Measurements from ENCODE around the gene MRPL58. TPM values are rescaled to one million over a fixed set of nuclear protein-coding genes. Genes with fewer than 3 reads are reported as not detected.

MRPL58 gene
- total RNA-seq, 1 donor from 2014 or later, result 52.8 TPM

DNA sequence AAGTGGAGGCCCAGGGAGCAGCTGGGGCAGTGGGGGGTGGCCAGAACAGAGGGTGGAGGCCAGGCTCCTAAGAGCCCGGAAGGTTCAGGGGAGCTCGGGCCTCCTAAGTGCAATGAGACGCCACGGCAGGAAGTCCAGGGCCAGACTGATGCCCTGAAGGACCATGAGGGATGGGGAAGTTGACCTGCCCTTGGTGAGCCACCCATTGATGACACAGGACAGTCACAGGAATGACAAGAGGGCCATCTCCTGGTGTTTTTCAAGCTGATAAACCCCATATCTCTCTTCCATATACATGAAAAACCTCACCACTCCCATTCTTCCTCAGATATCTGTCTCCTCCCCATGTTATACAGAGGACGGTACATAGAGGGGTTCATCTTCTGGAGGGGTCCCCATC lies 5.8 kb upstream of the MRPL58 start:
- no peak for DNase-seq (ENCODE audit: low spot score)
- H4K20me1 ChIP-seq (ENCODE audit: low read depth), result no peaks in the 10 kb centered on the region
- no peaks in the 10 kb centered on the region for H3K36me3 ChIP-seq
- Mint-ChIP-seq H3K9me3 (no peaks in the 10 kb centered on the region), H3K36me3 (peaks cover 13% of the 10 kb centered on the region), H3K4me3 (no peak overlapping the region), H3K27ac (no peak overlapping the region), H3K27me3 (ENCODE audit: insufficient read depth, low read depth) (peaks cover 2% of the 10 kb centered on the region), H3K4me1 (peaks cover 10% of the 10 kb centered on the region)
- H3K4me1 ChIP-seq, result peaks cover 3% of the 10 kb centered on the region
- TF ChIP-seq, protein P1, sequence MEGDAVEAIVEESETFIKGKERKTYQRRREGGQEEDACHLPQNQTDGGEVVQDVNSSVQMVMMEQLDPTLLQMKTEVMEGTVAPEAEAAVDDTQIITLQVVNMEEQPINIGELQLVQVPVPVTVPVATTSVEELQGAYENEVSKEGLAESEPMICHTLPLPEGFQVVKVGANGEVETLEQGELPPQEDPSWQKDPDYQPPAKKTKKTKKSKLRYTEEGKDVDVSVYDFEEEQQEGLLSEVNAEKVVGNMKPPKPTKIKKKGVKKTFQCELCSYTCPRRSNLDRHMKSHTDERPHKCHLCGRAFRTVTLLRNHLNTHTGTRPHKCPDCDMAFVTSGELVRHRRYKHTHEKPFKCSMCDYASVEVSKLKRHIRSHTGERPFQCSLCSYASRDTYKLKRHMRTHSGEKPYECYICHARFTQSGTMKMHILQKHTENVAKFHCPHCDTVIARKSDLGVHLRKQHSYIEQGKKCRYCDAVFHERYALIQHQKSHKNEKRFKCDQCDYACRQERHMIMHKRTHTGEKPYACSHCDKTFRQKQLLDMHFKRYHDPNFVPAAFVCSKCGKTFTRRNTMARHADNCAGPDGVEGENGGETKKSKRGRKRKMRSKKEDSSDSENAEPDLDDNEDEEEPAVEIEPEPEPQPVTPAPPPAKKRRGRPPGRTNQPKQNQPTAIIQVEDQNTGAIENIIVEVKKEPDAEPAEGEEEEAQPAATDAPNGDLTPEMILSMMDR (IDR thresholded peaks at IDR 0.05), result no peak
- no peak for TF ChIP-seq EZH2 (IDR thresholded peaks at IDR 0.05)
- TF ChIP-seq EZH2phosphoT487 (IDR thresholded peaks at IDR 0.05), result no peak
- no peaks in the 10 kb centered on the region for H3K79me2 ChIP-seq (ENCODE audit: low read depth)
- no peaks in the 10 kb centered on the region for H3K9me3 ChIP-seq (ENCODE audit: low read depth)
- no peak overlapping the region for H3K4me2 ChIP-seq
- no peak overlapping the region for H2AFZ ChIP-seq (replicated peaks)
- peaks cover 4% of the 10 kb centered on the region for H3F3A ChIP-seq (ENCODE audit: low read depth)
- no peaks in the 10 kb centered on the region for H3K27me3 ChIP-seq
- H3K4me3 ChIP-seq, result no peak overlapping the region
- H3K27ac ChIP-seq, result no peak overlapping the region
- no peak overlapping the region for H3K9ac ChIP-seq

DNA sequence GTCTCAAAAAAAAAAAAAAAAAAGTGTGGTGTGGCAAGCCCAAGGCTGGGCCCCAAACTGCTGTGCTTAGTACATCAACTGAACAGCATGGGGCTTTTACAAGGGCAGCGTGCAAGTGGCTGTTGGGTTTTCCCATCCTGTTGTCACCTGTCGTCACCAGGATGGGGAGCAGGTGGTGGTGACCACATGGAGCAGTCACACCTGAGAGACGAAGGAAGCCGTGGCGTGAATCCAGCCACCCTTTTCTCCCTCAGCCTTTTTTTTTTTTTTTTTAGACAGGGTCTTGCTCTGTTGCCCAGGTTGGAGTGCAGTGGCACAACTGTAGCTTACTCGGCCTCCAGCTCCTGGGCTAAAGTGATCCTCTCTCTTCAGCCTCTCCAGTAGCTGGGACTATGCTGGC lies 4.1 kb upstream of the MRPL58 start:
- Histone ChIP-seq H3K4me3 (no peak overlapping the region), H3K4me2 (no peak overlapping the region), H3K36me3 (no peaks in the 10 kb centered on the region), H3K27me3 (no peaks in the 10 kb centered on the region), H3F3A (ENCODE audit: low read depth) (peaks cover 15% of the 10 kb centered on the region), H4K20me1 (ENCODE audit: low read depth) (no peaks in the 10 kb centered on the region), H3K9me3 (ENCODE audit: low read depth) (no peaks in the 10 kb centered on the region), H3K79me2 (ENCODE audit: low read depth) (peaks cover 5% of the 10 kb centered on the region), H3K27ac (no peak overlapping the region), H3K4me1 (peaks cover 9% of the 10 kb centered on the region), H3K9ac (no peak overlapping the region), H2AFZ (replicated peaks) (no peak overlapping the region)
- no peaks in the 10 kb centered on the region for H3K9me3 Mint-ChIP-seq
- peaks cover 9% of the 10 kb centered on the region for H3K36me3 Mint-ChIP-seq
- no peak for DNase-seq (ENCODE audit: low spot score)
- peaks cover 19% of the 10 kb centered on the region for H3K4me1 Mint-ChIP-seq
- TF ChIP-seq, protein P1 (IDR thresholded peaks at IDR 0.05), result no peak
- TF ChIP-seq EZH2 (IDR thresholded peaks at IDR 0.05) (no peak), EZH2phosphoT487 (IDR thresholded peaks at IDR 0.05) (no peak)
- H3K27ac Mint-ChIP-seq, result no peak overlapping the region
- no peak overlapping the region for H3K4me3 Mint-ChIP-seq
- H3K27me3 Mint-ChIP-seq (ENCODE audit: insufficient read depth, low read depth), result peaks cover 2% of the 10 kb centered on the region

DNA sequence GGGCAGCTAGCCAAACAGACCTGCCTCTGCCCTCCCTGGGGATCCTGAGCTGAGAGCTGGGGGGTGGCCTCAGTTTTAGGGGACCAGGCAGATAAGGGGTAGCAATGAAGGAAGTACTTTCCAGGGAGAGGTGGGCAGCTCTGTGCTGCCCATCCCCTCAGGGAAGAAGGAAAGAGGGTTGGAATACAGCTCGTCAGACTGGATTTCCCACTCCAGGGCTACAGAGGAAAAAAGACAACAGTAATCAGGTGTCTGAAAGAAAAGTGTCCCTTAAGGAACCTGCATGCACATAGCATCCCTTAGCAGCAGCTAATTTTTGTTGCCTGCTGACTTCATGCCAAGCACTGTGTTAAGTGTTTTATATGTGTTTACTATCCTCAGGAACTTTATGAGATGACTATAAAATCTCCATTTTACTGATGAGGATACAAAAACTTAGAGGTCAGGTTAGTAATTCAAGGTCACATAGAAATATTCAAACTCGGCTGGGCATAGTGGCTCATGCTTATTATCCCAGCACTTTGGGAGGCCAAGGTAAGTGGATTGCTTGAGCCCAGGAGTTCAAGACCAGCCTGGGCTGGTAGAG lies 3.2 kb upstream of the MRPL58 start:
- Histone ChIP-seq H3K9ac (peak overlapping the region; percentile 5), H3K27me3 (no peaks in the 10 kb centered on the region), H3K4me3 (no peak overlapping the region), H3F3A (ENCODE audit: low read depth) (peaks cover 21% of the 10 kb centered on the region), H3K36me3 (no peaks in the 10 kb centered on the region), H3K27ac (no peak overlapping the region), H3K4me2 (no peak overlapping the region), H3K79me2 (ENCODE audit: low read depth) (peaks cover 13% of the 10 kb centered on the region), H3K9me3 (ENCODE audit: low read depth) (no peaks in the 10 kb centered on the region), H3K4me1 (peaks cover 14% of the 10 kb centered on the region), H4K20me1 (ENCODE audit: low read depth) (no peaks in the 10 kb centered on the region), H2AFZ (replicated peaks) (no peak overlapping the region)
- no peak for DNase-seq (ENCODE audit: low spot score)
- TF ChIP-seq EZH2 (IDR thresholded peaks at IDR 0.05), result no peak
- TF ChIP-seq, protein P1 (IDR thresholded peaks at IDR 0.05), result no peak
- no peak for TF ChIP-seq EZH2phosphoT487 (IDR thresholded peaks at IDR 0.05)
- Mint-ChIP-seq H3K27me3 (ENCODE audit: insufficient read depth, low read depth) (peaks cover 2% of the 10 kb centered on the region), H3K9me3 (no peaks in the 10 kb centered on the region), H3K36me3 (peaks cover 11% of the 10 kb centered on the region), H3K4me3 (no peak overlapping the region), H3K4me1 (peaks cover 25% of the 10 kb centered on the region), H3K27ac (no peak overlapping the region)
